Esophagus mucosa (tissue), 1 donor: ENCODE results near the gene RGS14. TPM values are rescaled to one million over a fixed set of nuclear protein-coding genes. Genes with fewer than 3 reads are reported as not detected.
A peak's percentile ranks its signal among the peaks of the same experiment; 100 is the strongest.
"Not testable (repeated sequence)": the region's sequence is repeated elsewhere in the genome, so short reads cannot be mapped to it uniquely, and the experiment has no call there.

Experiments
- ATAC-seq: fragments of 200-7000 bp; cut with Tn5 transposase; one replicate; pipeline ENCODE4 v1.9.1; 2020
- total RNA-seq: library from RNA; stranded (reverse); gene quantifications from one replicate; pipeline ENCODE4 v1.2.4, GENCODE V29; 2023
- donor health status: DM: yes; HTN: yes; CAD: no.

RGS14 gene
- total RNA-seq, 1 donor from 2014 or later: 59.5 TPM

- ATAC-seq: no peak
Measured at GRCh38 chr5:177347699-177348098, 10.0 kb upstream of the RGS14 start.

GRCh38 chr5:177349362-177349647 is 8.4 kb upstream of the RGS14 start:
- ATAC-seq: no peak

GRCh38 chr5:177349762-177350161 is 8.0 kb upstream of the RGS14 start:
- ATAC-seq: no peak

- ATAC-seq: peak; percentile 14
Measured at GRCh38 chr5:177350776-177351391, 6.8 kb upstream of the RGS14 start.

GRCh38 chr5:177351392-177352329 is 6.1 kb upstream of the RGS14 start, which contains the start of gene LMAN2:
TSS of gene LMAN2 (minus strand) at chr5:177351668. CDS start at chr5:177351647, 21 bp downstream.
- peak; percentile 92 for ATAC-seq

GRCh38 chr5:177353093-177353492 is 4.6 kb upstream of the RGS14 start:
- no peak for ATAC-seq

GRCh38 chr5:177354256-177354655 is 3.5 kb upstream of the RGS14 start:
- ATAC-seq: no peak

- ATAC-seq: no peak
Measured at GRCh38 chr5:177354711-177355110, 3.0 kb upstream of the RGS14 start.

- no peak for ATAC-seq
Measured at GRCh38 chr5:177355162-177355867, 2.4 kb upstream of the RGS14 start.

- no peak for ATAC-seq
Measured at GRCh38 chr5:177355868-177356168, 1.9 kb upstream of the RGS14 start.

GRCh38 chr5:177356746-177357145 is 978 bp upstream of the RGS14 start:
- ATAC-seq: no peak

- no peak for ATAC-seq
Measured at GRCh38 chr5:177357146-177357458, 622 bp upstream of the RGS14 start.

GRCh38 chr5:177358370-177358819 is 671 bp downstream of the RGS14 start:
- no peak for ATAC-seq

- ATAC-seq: no peak
Measured at GRCh38 chr5:177359451-177359851, 1.7 kb downstream of the RGS14 start.

GRCh38 chr5:177359860-177360259 is 2.1 kb downstream of the RGS14 start:
- ATAC-seq: no peak

- not testable (repeated sequence) for ATAC-seq
Measured at GRCh38 chr5:177360740-177361139, 3.0 kb downstream of the RGS14 start.

- no peak for ATAC-seq
Measured at GRCh38 chr5:177361418-177362291, 3.9 kb downstream of the RGS14 start.

GRCh38 chr5:177362292-177362609 is 4.5 kb downstream of the RGS14 start:
- ATAC-seq: no peak

- ATAC-seq: peak; percentile 67
Measured at GRCh38 chr5:177362610-177363507, 5.1 kb downstream of the RGS14 start.

- ATAC-seq: no peak
Measured at GRCh38 chr5:177363565-177363964, 5.8 kb downstream of the RGS14 start.

GRCh38 chr5:177364159-177364962 is 6.6 kb downstream of the RGS14 start:
- ATAC-seq: no peak
